ENCODE results near the gene GKN2. TPM values are rescaled to one million over a fixed set of nuclear protein-coding genes. Genes with fewer than 3 reads are reported as not detected.

The GKN2 gene
- total and polyA plus RNA-seq, 7 donors: 1.2 to 14.4 TPM; not detected in 5

GRCh38 chr2:68931799-68932198 lies 20.9 kb downstream of the GKN2 start:
- TF ChIP-seq POLR2AphosphoS5 (IDR thresholded peaks at IDR 0.05): no peak
- TF ChIP-seq POLR2A (IDR thresholded peaks at IDR 0.05): no peak
- TF ChIP-seq CTCF (IDR thresholded peaks at IDR 0.05): no peak
- TF ChIP-seq EP300 (IDR thresholded peaks at IDR 0.05): no peak
- WGBS, 2 donors: 57% methylated on average over 4 of the region's 4 CpGs
- H3K4me3 ChIP-seq: no peak overlapping the region
- H3K4me1 ChIP-seq: peaks cover 0 to 4% (median 0%) of the 10 kb centered on the region in 4 donors
- intact Hi-C loops (cut with DNase I): no loop called here
- no peaks in the 10 kb centered on the region for H3K27me3 ChIP-seq
- no peaks in the 10 kb centered on the region for H3K9me3 ChIP-seq
- H3K36me3 ChIP-seq: no peaks in the 10 kb centered on the region
- no peak overlapping the region for H3K27ac ChIP-seq
- no peak for DNase-seq

- intact Hi-C loops (cut with DNase I): no loop called here
- Histone ChIP-seq H3K36me3 (no peaks in the 10 kb centered on the region), H3K9me3 (no peaks in the 10 kb centered on the region), H3K4me3 (no peak overlapping the region), H3K4me1 (no peaks in the 10 kb centered on the region), H3K27me3 (no peaks in the 10 kb centered on the region), H3K27ac (no peak overlapping the region)
- no peak for TF ChIP-seq EP300 (IDR thresholded peaks at IDR 0.05)
- TF ChIP-seq POLR2A (IDR thresholded peaks at IDR 0.05): no peak
- TF ChIP-seq CTCF (IDR thresholded peaks at IDR 0.05): no peak
- TF ChIP-seq POLR2AphosphoS5 (IDR thresholded peaks at IDR 0.05): no peak
- 91 to 93% methylated on average over 3 of the region's 3 CpGs for WGBS, 2 donors
- DNase-seq: no peak
Measured at GRCh38 chr2:68931149-68931711, 21.5 kb downstream of the GKN2 start.

GRCh38 chr2:68926796-68927195 lies 25.9 kb downstream of the GKN2 start:
- intact Hi-C loops (cut with DNase I): no loop called here
- Histone ChIP-seq H3K9me3 (no peaks in the 10 kb centered on the region), H3K27ac (no peak overlapping the region), H3K36me3 (no peaks in the 10 kb centered on the region), H3K27me3 (peaks cover 0 to 7% (median 0%) of the 10 kb centered on the region in 3 donors), H3K4me3 (no peak overlapping the region), H3K4me1 (no peaks in the 10 kb centered on the region)
- no peak for DNase-seq
- no peak for TF ChIP-seq EP300 (IDR thresholded peaks at IDR 0.05)
- TF ChIP-seq POLR2AphosphoS5 (IDR thresholded peaks at IDR 0.05): no peak
- no peak for TF ChIP-seq CTCF (IDR thresholded peaks at IDR 0.05)
- TF ChIP-seq POLR2A (IDR thresholded peaks at IDR 0.05): no peak
- 62 to 76% methylated on average over 4 of the region's 4 CpGs for WGBS, 2 donors

- DNase-seq: no peak
- Histone ChIP-seq H3K36me3 (no peaks in the 10 kb centered on the region), H3K4me3 (no peak overlapping the region), H3K27ac (no peak overlapping the region), H3K27me3 (peaks cover 0 to 7% (median 0%) of the 10 kb centered on the region in 3 donors), H3K4me1 (no peaks in the 10 kb centered on the region), H3K9me3 (no peaks in the 10 kb centered on the region)
- no peak for TF ChIP-seq EP300 (IDR thresholded peaks at IDR 0.05)
- TF ChIP-seq CTCF (IDR thresholded peaks at IDR 0.05): peak; percentile 52 to 91 (median 84)
- intact Hi-C loops (cut with DNase I): no loop called here
- 39 to 42% methylated on average over 9 of the region's 9 CpGs for WGBS, 2 donors
Measured at GRCh38 chr2:68925295-68925896, 27.3 kb downstream of the GKN2 start.

GRCh38 chr2:68921646-68922045 lies 31.0 kb downstream of the GKN2 start:
- H3K4me3 ChIP-seq: no peak overlapping the region
- H3K36me3 ChIP-seq: no peaks in the 10 kb centered on the region
- peaks cover 0 to 7% (median 0%) of the 10 kb centered on the region in 3 donors for H3K27me3 ChIP-seq
- no peak for DNase-seq
- intact Hi-C loops (cut with DNase I): no loop called here
- TF ChIP-seq EP300 (IDR thresholded peaks at IDR 0.05): no peak
- no peak for TF ChIP-seq POLR2AphosphoS5 (IDR thresholded peaks at IDR 0.05)
- no peak for TF ChIP-seq CTCF (IDR thresholded peaks at IDR 0.05)
- TF ChIP-seq POLR2A (IDR thresholded peaks at IDR 0.05): no peak
- no peaks in the 10 kb centered on the region for H3K4me1 ChIP-seq
- H3K27ac ChIP-seq: no peak overlapping the region
- 83 to 91% methylated on average over 4 of the region's 4 CpGs for WGBS, 2 donors
- H3K9me3 ChIP-seq: no peaks in the 10 kb centered on the region
